CD4-positive, alpha-beta T cell treated with Interleukin-6 for 4 hours (primary cell): ENCODE data around the gene GAMT.

ENCODE experiments used
- DNase-seq: peaks from one replicate; pipeline ENCODE4 v3.0.0-alpha.2; 2020; ENCODE audit warnings: mixed read lengths

GAMT gene

GRCh38 chr19:1399079-1399478 is 2.3 kb downstream of the GAMT start:
- DNase-seq: no peak

GRCh38 chr19:1397838-1398237 is 3.5 kb downstream of the GAMT start:
- DNase-seq: no peak

- DNase-seq: no peak
Observed at GRCh38 chr19:1396768-1397679, 4.3 kb downstream of the GAMT start.

- DNase-seq: no peak
Observed at GRCh38 chr19:1396019-1396767, 5.1 kb downstream of the GAMT start.

GRCh38 chr19:1395194-1396018 is 5.9 kb downstream of the GAMT start:
- DNase-seq: no peak

GRCh38 chr19:1394252-1395193 is 6.8 kb downstream of the GAMT start:
- DNase-seq: no peak

- no peak for DNase-seq
Observed at GRCh38 chr19:1393841-1394240, 7.5 kb downstream of the GAMT start.

- DNase-seq: no peak
Observed at GRCh38 chr19:1392939-1393530, 8.3 kb downstream of the GAMT start.

- DNase-seq: no peak
Observed at GRCh38 chr19:1392407-1392806, 8.9 kb downstream of the GAMT start.

GRCh38 chr19:1390890-1391423 is 10.4 kb downstream of the GAMT start:
- no peak for DNase-seq

- no peak for DNase-seq
Observed at GRCh38 chr19:1389033-1389940, 12.1 kb downstream of the GAMT start.

GRCh38 chr19:1388637-1389026 is 12.7 kb downstream of the GAMT start:
- no peak for DNase-seq

- no peak for DNase-seq
Observed at GRCh38 chr19:1387684-1388636, 13.4 kb downstream of the GAMT start.

GRCh38 chr19:1386945-1387683 is 14.2 kb downstream of the GAMT start:
- DNase-seq: no peak

- no peak for DNase-seq
Observed at GRCh38 chr19:1385816-1386215, 15.5 kb downstream of the GAMT start.

GRCh38 chr19:1384478-1385110 is 16.7 kb downstream of the GAMT start:
- DNase-seq: no peak

GRCh38 chr19:1384085-1384462 is 17.3 kb downstream of the GAMT start:
- no peak for DNase-seq
